Pancreas (tissue), 10 donors: ENCODE results near the gene SRP68. TPM values are rescaled to one million over a fixed set of nuclear protein-coding genes. Genes with fewer than 3 reads are reported as not detected.

ENCODE experiments used
- ATAC-seq, 4 donors: fragments of 200-7000 bp; cut with Tn5 transposase; one replicate each; pipeline versions ENCODE4 v1.8.0 to v1.9.1; 2020; ENCODE audit warnings: mild to moderate bottlenecking in 4 of 4, moderate library complexity in 4 of 4
- DNase-seq, 6 donors: peaks; one replicate each; pipeline ENCODE4 v3.0.0-alpha.2; 2020
- FAIRE-seq: peaks from 2 replicates; lab custom pipeline; 2012; peaks lifted over from hg19 to GRCh38; lab: Jason Lieb, UNC
- H3K27ac ChIP-seq, 4 donors: fragments of 200-600 bp; sonication (generic); 1 replicate in 3 of 4; 2 replicates in 1 of 4; pipeline versions ENCODE4 v1.5.0 to v1.8.0; 2020
- H3K27me3 ChIP-seq, 4 donors: fragments of 200-600 bp; one replicate each; pipeline ENCODE4 v1.8.0; 2021
- H3K36me3 ChIP-seq, 3 donors: fragments of 200-600 bp; sonication (generic) in 1 of 3; one replicate each; pipeline versions ENCODE4 v1.5.0 to v1.8.0; 2020 to 2021
- H3K4me1 ChIP-seq, 3 donors: fragments of 200-600 bp; one replicate each; pipeline ENCODE4 v1.8.0; 2021
- H3K4me3 ChIP-seq, 4 donors: fragments of 200-600 bp; sonication (generic) in 2 of 4; one replicate each; pipeline versions ENCODE4 v1.5.0 to v1.8.0; 2020 to 2021
- H3K9me3 ChIP-seq, 4 donors: fragments of 200-600 bp; one replicate each; pipeline ENCODE4 v1.8.0; 2021
- WGBS, 2 donors: extraction: QIAGEN DNeasy Blood & Tissue Kit; methylation state at CpG; one replicate each; pipeline ENCODE4 v1.1.7; 2013; 5-methylcytosine and 5-hydroxymethylcytosine counted together
- intact Hi-C, 3 donors: fragments of 100-400 bp; cut with DNase I; formaldehyde crosslinking; loops; one replicate each; pipeline versions ENCODE4 v1.11.1 to v1.14.2; 2022
- polyA plus RNA-seq, 2 donors: library from polyadenylated mRNA; stranded (reverse); fragments of 200-250 nt; gene quantifications; one replicate each; pipeline ENCODE4 v1.2.3, GENCODE V29; 2013
- total RNA-seq, 6 donors: library from RNA; stranded (reverse); fragmentation: NEBNext Ultra II Directional in 4 of 6; extraction: Animal tissue kit (Norgen Biotek cat#: 25700) in 4 of 6; gene quantifications; one replicate each; pipeline versions ENCODE4 v1.2.1 to v1.2.4, GENCODE V29; 2021 to 2023
- TF ChIP-seq, protein P1 (sequence below), 4 donors: fragments of 200-600 bp; sonication (generic) in 3 of 4; IDR thresholded peaks; one replicate each; pipeline versions ENCODE4 v1.5.0 to v1.8.0; 2021; ENCODE audit warnings: antibody characterized with exemption in 4 of 4
- donor health status: healthy with polysubstance abuse.
- donor health status: DM: no; HTN: no; CAD: no; lungs with moderate emphysema.
- donor health status: DM: no; HTN: no; CAD: no.
- donor health status: control.
- donor health status: control.
- donor health status: Bipolar disorder and iron deficiency.
- donor health status: DM: yes; HTN: yes; CAD: no.
- donor health status: DM: no; HTN: no; CAD: no.
- donor health status: DM: no; HTN: no; CAD: no.
- donor health status: DM: yes; HTN: yes; CAD: no.

Gene SRP68
- total and polyA plus RNA-seq, 8 donors, result 32.2 to 74.6 (median 48.0) TPM

DNA sequence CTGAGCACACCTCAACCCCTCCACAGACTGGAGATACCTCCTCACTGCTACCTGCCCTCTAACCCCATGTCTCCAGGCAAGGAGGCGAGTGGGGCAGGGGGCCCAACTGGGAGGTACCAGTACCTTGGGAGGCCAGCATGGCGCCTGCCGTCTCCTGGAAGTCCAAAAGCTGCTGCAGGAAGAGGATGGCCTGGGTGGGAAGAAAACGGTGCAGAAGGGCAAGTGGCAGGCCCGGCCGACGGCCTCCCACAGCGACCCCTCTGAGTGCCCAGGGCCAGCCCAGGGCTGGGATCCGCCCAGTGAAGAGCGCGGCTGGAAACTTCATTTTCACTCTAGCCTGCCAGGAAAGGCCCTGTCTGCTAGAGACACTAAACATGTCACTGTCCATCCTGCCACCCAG, 15.2 kb upstream of the SRP68 start:
- ATAC-seq (no peak), FAIRE-seq (no peak), DNase-seq (peak in 1 of 6 donors; percentile 61)
- Histone ChIP-seq H3K36me3 (peaks cover 0 to 74% (median 28%) of the 10 kb centered on the region in 3 donors), H3K27me3 (no peaks in the 10 kb centered on the region), H3K4me3 (no peak overlapping the region), H3K27ac (no peak overlapping the region), H3K4me1 (no peaks in the 10 kb centered on the region), H3K9me3 (no peaks in the 10 kb centered on the region)
- 85 to 96% methylated on average over 11 of the region's 11 CpGs for WGBS, 2 donors
- TF ChIP-seq, protein P1, sequence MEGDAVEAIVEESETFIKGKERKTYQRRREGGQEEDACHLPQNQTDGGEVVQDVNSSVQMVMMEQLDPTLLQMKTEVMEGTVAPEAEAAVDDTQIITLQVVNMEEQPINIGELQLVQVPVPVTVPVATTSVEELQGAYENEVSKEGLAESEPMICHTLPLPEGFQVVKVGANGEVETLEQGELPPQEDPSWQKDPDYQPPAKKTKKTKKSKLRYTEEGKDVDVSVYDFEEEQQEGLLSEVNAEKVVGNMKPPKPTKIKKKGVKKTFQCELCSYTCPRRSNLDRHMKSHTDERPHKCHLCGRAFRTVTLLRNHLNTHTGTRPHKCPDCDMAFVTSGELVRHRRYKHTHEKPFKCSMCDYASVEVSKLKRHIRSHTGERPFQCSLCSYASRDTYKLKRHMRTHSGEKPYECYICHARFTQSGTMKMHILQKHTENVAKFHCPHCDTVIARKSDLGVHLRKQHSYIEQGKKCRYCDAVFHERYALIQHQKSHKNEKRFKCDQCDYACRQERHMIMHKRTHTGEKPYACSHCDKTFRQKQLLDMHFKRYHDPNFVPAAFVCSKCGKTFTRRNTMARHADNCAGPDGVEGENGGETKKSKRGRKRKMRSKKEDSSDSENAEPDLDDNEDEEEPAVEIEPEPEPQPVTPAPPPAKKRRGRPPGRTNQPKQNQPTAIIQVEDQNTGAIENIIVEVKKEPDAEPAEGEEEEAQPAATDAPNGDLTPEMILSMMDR (IDR thresholded peaks at IDR 0.05), result no peak
- intact Hi-C loops, result no loop called here

DNA sequence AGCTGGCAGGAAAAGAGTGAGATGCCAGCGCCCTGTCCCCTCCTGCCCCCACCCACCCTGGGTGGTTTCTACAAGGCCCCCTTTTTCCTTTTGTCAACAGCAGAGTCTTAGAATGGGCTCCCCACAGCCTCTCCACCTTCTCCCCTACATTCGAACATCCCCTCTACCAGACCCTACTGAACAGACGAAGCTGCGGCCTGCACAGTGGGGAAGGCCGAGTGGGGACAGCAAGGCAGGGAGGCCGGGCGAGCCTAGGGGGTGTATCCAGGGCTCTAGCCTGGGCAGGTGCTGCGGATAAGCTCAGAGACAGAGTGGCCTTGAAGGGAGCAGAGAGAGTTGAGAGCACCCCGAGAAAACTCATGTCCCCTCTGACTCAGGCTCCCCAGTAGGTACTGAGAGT, 14.1 kb upstream of the SRP68 start:
- Histone ChIP-seq H3K4me3 (no peak overlapping the region), H3K27me3 (no peaks in the 10 kb centered on the region), H3K9me3 (no peaks in the 10 kb centered on the region), H3K4me1 (no peaks in the 10 kb centered on the region), H3K36me3 (peaks cover 0 to 73% (median 27%) of the 10 kb centered on the region in 3 donors), H3K27ac (no peak overlapping the region)
- FAIRE-seq (no peak), ATAC-seq (no peak), DNase-seq (no peak)
- intact Hi-C loops, result no loop called here
- TF ChIP-seq, protein P1 (IDR thresholded peaks at IDR 0.05), result no peak
- WGBS, 2 donors, result 93% methylated on average over 9 of the region's 9 CpGs

DNA sequence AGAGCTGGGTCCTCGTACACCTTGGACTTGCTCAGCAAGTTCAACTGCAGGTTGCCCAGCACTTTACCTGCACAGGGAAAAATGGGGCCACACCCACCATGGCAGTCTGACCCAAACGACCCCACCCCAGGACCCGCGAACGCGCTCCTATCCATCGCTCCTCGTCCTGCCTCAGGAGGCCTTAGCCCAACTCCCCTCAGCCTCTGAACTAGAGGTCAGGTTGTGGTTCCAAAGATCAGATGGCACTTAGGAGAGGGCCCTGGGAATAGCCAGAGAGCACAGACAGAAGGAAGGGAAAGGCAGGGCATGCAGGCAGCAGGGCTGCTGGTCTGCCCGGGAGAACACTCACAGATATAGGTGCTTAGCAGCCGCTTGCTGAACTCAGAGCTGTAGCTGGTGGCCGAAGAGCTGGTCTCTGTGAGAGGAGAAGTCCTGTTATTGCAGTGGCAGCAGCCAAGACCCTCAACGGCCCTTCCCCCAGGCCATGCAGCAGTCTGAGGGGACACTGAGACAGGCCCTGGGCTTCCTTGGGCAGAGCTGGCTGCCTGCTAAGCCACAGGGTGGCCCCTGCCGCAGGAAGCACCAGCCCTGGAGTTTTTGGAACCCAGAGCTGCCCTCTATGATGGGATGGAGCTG, 13.5 kb upstream of the SRP68 start:
- FAIRE-seq (no peak), DNase-seq (peak in 1 of 6 donors; percentile 21), ATAC-seq (no peak)
- Histone ChIP-seq H3K36me3 (peaks cover 0 to 73% (median 25%) of the 10 kb centered on the region in 3 donors), H3K27me3 (no peaks in the 10 kb centered on the region), H3K9me3 (no peaks in the 10 kb centered on the region), H3K4me3 (no peak overlapping the region), H3K4me1 (no peaks in the 10 kb centered on the region), H3K27ac (no peak overlapping the region)
- TF ChIP-seq, protein P1 (IDR thresholded peaks at IDR 0.05), result no peak
- intact Hi-C loops, result no loop called here
- WGBS, 2 donors, result 89 to 91% methylated on average over 13 of the region's 13 CpGs

DNA sequence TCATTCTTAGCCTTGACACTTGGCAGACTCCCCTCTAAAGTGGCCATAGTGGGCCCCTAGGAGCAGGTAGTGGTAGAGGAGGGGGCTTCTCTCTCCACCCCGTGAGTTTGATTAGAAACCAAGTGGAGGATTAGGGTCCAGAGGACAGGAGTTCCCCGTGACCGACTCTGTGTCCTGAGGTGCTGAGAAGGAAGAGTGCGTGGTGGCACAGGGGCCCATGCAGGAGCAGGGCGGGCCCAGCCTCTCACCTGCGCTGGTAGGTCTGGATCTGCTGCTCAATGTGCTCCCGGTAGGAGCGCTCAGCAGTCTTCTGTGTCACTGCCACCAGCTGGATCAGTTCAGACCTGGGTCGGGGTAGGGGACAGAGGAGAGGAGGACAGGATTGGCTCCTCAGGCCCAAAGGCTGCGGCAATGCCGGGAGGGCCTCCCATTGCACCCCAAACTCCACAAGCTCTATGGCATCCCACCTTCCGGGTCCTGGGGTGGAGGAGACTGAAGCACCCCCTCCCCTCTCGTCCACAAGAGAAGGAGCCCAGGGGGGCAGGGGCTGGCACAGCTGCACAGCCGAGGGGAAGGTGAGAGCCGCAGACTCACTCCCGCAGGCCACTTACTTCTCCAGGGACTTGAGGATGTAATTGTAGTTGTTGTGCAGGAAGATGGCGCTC, 12.9 kb upstream of the SRP68 start:
- Histone ChIP-seq H3K36me3 (peaks cover 0 to 69% (median 22%) of the 10 kb centered on the region in 3 donors), H3K27me3 (no peaks in the 10 kb centered on the region), H3K4me3 (no peak overlapping the region), H3K4me1 (no peaks in the 10 kb centered on the region), H3K9me3 (no peaks in the 10 kb centered on the region), H3K27ac (no peak overlapping the region)
- 81 to 85% methylated on average over 17 of the region's 17 CpGs for WGBS, 2 donors
- FAIRE-seq, result no peak
- no peak for DNase-seq
- intact Hi-C loops, result no loop called here
- TF ChIP-seq, protein P1 (IDR thresholded peaks at IDR 0.05), result no peak
- ATAC-seq, result no peak
